Panc1 (cell line): ENCODE data around the gene SGSM1.

Source experiments
- CTCF ChIP-seq: fragments of 450-650 bp; IDR thresholded peaks from 2 replicates; pipeline ENCODE4 v1.5.1; 2017; ENCODE audit warnings: mild to moderate bottlenecking
- REST ChIP-seq, 2 experiments: IDR thresholded peaks; 2 replicates each; pipeline ENCODE4 v1.6.1; 2011 to 2012; ENCODE audit warnings: low read depth in 2 of 2, control low read depth in 1 of 2, low read length in 1 of 2, mild to moderate bottlenecking in 1 of 2, moderate library complexity in 1 of 2; ENCODE audit not compliant: insufficient read depth in 1 of 2

GRCh38 chr22:24945430-24945829 is 139.4 kb downstream of the SGSM1 start:
- TF ChIP-seq CTCF: no peak
- TF ChIP-seq REST (IDR thresholded peaks at IDR 0.05; ENCODE audit: insufficient read depth in 1 of 2, low read depth in 2 of 2, low read length in 1 of 2): no peak
